ENCODE measurements around the gene RMI1. TPM values are rescaled to one million over a fixed set of nuclear protein-coding genes. Genes with fewer than 3 reads are reported as not detected.
"Not testable (repeated sequence)": the region's sequence is repeated elsewhere in the genome, so short reads cannot be mapped to it uniquely, and the experiment has no call there.

The RMI1 gene
- total RNA-seq, 1 donor from 2014 or later = 2.9 TPM

- TF ChIP-seq POLR2AphosphoS5 (IDR thresholded peaks at IDR 0.05; ENCODE audit: insufficient read depth in 1 of 2, low read depth in 1 of 2) (no peak), POLR2A (IDR thresholded peaks at IDR 0.05) (no peak), CTCF (IDR thresholded peaks at IDR 0.05) (no peak)
- Histone ChIP-seq H3K27me3 (no peaks in the 10 kb centered on the region), H3K4me1 (no peaks in the 10 kb centered on the region), H3K36me3 (no peaks in the 10 kb centered on the region), H3K9me3 (no peaks in the 10 kb centered on the region), H3K4me3 (no peak overlapping the region), H3K27ac (no peak overlapping the region)
- DNase-seq (ENCODE audit: extremely low spot score in 2 of 2) = no peak
- intact Hi-C loops (cut with DNase I) = no loop called here
Measured at GRCh38 chr9:84031534-84031933, 50.9 kb downstream of the RMI1 start.

- H3K4me1 ChIP-seq; intact Hi-C loops (cut with DNase I); H3K36me3 ChIP-seq; H3K27me3 ChIP-seq; H3K9me3 ChIP-seq; H3K4me3 ChIP-seq; DNase-seq (ENCODE audit: extremely low spot score in 2 of 2); H3K27ac ChIP-seq: not testable (repeated sequence)
Measured at GRCh38 chr9:84041857-84042256, 61.3 kb downstream of the RMI1 start.

- intact Hi-C loops (cut with DNase I) = no loop called here
- TF ChIP-seq POLR2AphosphoS5 (IDR thresholded peaks at IDR 0.05; ENCODE audit: insufficient read depth in 1 of 2, low read depth in 1 of 2) (no peak), POLR2A (IDR thresholded peaks at IDR 0.05) (no peak), CTCF (IDR thresholded peaks at IDR 0.05) (no peak)
- H3K36me3 ChIP-seq = no peaks in the 10 kb centered on the region
- no peaks in the 10 kb centered on the region for H3K27me3 ChIP-seq
- no peak overlapping the region for H3K4me3 ChIP-seq
- no peak overlapping the region for H3K27ac ChIP-seq
- DNase-seq (ENCODE audit: extremely low spot score in 2 of 2) = no peak
- no peaks in the 10 kb centered on the region for H3K4me1 ChIP-seq
- H3K9me3 ChIP-seq = peaks cover 7% of the 10 kb centered on the region
Measured at GRCh38 chr9:84045481-84046097, 65.0 kb downstream of the RMI1 start.

Small RNAs within 50 kb of the gene (microRNA-seq; reads per million reads assigned to microRNA genes)
- 37.8 reads per million, percentile 40 among the genes with 10 or more reads in this experiment for gene MIR7-1 (ENCODE audit: borderline number of aligned reads, borderline replicate concordance)

Small RNAs within 50 kb of the gene (small RNA-seq; reads per million reads assigned to genes)
- gene RF00019 = not detected

Other genes with a start within 250 kb of the RMI1 start
- 4.4 TPM for gene GKAP1, start 163.0 kb upstream of the RMI1 start, total RNA-seq
- gene KIF27, start 59.4 kb upstream of the RMI1 start, total RNA-seq = 6.1 TPM
- gene HNRNPK, start 590 bp upstream of the RMI1 start, total RNA-seq = 409 TPM